Activated T-helper 9 cell treated with anti-CD3 and anti-CD28 coated beads, Interleukin-2, amount 50 U/mL, for 16 hours (primary cell): ENCODE data around the gene RNASE7.

Experiments used
- DNase-seq: peaks from one replicate; pipeline ENCODE4 v3.0.0-alpha.2; 2020; ENCODE audit warnings: low read depth

Gene RNASE7

DNA sequence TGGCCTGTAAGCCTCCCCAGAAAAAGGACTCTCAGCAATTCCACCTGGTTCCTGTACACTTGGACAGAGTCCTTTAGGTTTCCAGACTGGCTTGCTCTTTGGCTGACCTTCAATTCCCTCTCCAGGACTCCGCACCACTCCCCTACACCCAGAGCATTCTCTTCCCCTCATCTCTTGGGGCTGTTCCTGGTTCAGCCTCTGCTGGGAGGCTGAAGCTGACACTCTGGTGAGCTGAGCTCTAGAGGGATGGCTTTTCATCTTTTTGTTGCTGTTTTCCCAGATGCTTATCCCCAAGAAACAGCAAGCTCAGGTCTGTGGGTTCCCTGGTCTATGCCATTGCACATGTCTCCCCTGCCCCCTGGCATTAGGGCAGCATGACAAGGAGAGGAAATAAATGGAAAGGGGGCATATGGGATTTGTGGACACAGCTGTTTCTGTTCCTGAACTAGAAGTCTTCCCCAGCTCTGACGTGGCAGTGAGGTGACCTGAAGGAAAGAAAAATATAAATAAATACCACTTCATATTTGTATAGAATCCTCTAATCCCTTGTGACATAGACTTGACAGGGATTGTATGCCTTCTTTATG is 1.3 kb downstream of the RNASE7 start:
- DNase-seq = no peak

GRCh38 chr14:21043974-21044618 is 1.9 kb downstream of the RNASE7 start:
- no peak for DNase-seq

- no peak for DNase-seq
Measured at GRCh38 chr14:21047378-21047781, 5.2 kb downstream of the RNASE7 start.

- DNase-seq = no peak
Measured at GRCh38 chr14:21048638-21049037, 6.5 kb downstream of the RNASE7 start.

GRCh38 chr14:21049271-21049673 is 7.1 kb downstream of the RNASE7 start:
- no peak for DNase-seq

- DNase-seq = no peak
Measured at GRCh38 chr14:21050597-21050996, 8.4 kb downstream of the RNASE7 start.

- DNase-seq = no peak
Measured at GRCh38 chr14:21053184-21054122, 11.3 kb downstream of the RNASE7 start.

DNA sequence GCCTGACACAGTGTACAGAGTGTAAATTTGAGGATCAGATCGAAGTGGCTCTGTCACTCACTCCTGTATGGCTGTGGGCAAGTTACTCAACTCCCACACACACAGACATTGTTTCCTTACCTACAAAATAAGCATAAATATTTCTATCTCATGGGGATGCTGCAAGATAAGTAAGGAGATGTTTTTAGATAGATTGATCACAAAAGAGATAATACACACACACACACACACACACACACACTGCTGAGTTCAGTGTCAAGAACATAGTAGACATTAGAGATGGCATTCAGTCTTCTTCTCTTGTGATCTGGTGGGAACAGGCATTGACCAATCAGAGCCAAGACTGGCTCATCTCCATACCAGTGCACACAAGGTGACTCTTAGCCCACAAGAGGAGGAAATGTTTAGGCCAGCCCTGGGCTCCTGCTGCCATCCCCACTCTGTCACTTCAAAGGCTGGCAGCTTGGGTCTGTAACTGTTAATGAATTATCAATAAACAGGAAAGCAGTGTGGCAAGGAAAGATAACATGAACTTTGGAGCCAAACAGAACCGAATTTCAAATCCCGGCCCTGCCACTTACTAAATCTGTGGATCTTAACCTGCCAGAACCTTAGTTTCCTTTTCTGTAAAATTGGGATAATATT is 12.1 kb downstream of the RNASE7 start:
- DNase-seq = no peak

GRCh38 chr14:21054768-21055145 is 12.6 kb downstream of the RNASE7 start:
- DNase-seq = no peak

DNA sequence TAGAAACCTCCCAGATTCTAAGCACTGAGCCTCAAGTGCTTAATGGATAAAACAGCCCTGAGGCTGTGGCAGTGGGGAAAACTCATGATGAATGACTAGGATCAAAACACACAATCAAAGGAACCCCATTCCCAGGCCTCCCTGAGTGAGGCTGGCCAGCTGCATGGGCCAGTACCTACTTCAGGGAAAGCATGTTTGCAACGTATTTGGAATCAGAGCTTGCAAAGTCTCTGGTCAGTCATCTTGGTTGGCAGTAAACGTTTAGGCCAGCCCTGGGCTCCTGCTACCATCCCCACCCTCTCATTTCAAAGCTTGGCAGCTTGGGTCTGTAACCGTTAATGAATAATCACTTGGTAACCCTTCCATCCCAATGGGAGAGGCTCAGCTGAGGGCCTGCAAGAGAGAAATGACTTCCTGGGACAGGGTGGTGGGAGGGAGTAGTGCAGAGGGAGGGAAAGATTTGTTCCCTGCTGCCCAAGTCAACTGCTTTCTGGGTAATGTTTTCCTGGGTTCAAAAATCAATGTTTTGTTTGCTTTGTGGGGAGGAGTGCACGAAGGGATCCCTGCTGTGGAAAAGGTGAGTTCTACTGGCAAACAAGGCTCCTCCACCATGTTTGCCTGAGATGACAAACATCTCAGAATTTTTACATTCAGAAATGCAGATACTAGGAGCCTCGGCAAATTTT is 13.4 kb downstream of the RNASE7 start:
- no peak for DNase-seq

DNA sequence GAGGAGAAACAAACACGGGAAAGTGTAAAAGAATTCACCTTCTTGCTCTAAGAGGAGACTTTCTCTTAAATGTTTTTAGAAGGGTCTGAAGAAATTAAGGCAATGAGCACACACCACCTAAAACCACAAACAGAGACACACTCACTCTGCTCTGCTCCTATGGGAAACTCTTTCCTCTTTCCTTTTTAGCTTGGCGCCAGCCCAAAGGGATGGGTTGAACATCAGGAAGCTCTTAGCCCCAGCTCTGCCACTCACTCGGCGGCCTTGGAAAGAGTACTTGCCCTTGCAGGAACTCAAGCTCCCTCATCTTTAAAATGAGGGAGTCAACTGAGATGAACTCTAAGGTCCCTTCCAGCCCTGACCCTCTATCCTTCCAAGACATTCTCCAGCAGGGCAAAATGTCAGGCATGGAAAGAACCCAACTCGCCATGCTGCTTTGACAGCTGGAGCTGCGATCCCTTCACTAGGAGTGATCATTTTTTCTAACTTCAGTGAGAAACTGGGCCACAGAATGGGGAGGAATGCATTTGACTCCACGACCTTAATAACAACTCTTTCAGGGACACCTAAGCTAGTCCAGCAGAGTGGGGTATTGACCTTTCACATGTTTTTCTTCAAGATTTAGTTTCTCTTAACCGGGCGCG is 14.5 kb downstream of the RNASE7 start:
- no peak for DNase-seq

DNA sequence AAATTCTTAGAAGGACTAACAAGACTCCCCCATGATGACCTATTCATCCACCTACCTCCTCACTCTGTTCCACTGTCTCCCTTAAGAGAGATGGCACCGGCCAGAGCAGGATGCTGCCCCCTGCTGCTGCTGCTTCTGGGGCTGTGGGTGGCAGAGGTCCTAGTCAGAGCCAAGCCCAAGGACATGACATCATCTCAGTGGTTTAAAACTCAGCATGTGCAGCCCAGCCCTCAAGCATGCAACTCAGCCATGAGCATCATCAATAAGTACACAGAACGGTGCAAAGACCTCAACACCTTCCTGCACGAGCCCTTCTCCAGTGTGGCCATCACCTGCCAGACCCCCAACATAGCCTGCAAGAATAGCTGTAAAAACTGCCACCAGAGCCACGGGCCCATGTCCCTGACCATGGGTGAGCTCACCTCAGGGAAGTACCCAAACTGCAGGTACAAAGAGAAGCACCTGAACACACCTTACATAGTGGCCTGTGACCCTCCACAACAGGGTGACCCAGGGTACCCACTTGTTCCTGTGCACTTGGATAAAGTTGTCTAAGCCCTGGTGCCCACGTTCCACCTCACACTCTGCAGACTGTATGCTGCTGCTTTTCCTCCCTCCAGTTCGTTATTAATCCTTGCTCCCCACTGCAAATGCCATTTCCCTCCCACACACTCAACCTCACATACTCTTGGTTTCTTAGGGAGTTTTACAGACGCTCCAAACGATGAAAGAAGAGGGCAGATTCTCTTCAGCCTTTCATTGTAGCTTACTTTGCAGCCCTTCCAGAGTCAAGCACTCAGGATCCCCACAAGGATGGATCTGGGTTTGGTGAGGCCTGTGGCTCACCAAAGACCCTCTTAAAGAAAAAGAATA is 15.9 kb downstream of the RNASE7 start, which contains the start of gene RNASE8:
Gene RNASE8, plus strand, starts transcription at position 20 of the 873 bp plus-strand sequence. Its CDS starts 71 bp downstream, at position 91.
- DNase-seq = no peak

DNA sequence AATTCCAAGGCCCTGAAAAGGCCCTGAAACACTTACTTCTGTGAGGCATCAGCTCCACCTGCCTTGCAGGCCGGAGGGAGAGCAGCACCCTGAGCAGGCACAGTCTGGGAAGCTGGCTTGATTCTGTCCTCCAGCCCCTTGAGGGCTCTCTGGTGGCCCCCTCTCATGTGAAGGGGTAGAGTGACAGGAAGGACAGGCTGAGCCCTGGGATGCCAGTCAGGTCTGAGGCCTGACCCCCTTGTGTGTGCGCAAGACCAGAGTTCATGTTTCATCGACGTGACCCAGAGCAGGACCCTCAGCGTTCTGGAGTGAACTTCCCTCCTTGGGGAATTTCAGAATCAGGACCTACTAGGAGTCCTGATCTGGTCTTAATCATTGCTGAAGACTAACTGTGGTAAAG is 16.7 kb downstream of the RNASE7 start:
- DNase-seq = no peak

- no peak for DNase-seq
Measured at GRCh38 chr14:21059842-21060613, 17.9 kb downstream of the RNASE7 start.

GRCh38 chr14:21060614-21061346 is 18.6 kb downstream of the RNASE7 start:
- DNase-seq = no peak

- no peak for DNase-seq
Measured at GRCh38 chr14:21061347-21061668, 19.1 kb downstream of the RNASE7 start.

DNA sequence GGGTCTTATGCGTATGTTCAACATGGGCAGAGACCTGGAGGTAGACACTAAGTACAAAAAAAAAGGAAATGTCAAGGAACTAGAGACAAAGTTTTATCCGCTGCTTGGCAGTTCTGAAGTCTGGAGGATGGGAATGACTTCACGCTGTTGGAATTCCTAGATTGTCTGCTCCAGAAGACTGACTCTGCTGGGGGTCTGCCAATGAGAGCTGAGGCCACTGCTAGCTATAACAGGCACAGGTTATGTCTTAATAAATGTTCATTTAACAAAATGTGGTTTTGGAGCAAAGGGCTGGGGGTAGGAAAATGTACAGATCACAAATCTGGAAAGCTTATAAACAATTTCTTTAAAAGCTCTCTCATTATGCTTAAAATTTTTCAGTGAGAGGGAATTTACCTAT is 21.3 kb downstream of the RNASE7 start:
- DNase-seq = no peak

DNA sequence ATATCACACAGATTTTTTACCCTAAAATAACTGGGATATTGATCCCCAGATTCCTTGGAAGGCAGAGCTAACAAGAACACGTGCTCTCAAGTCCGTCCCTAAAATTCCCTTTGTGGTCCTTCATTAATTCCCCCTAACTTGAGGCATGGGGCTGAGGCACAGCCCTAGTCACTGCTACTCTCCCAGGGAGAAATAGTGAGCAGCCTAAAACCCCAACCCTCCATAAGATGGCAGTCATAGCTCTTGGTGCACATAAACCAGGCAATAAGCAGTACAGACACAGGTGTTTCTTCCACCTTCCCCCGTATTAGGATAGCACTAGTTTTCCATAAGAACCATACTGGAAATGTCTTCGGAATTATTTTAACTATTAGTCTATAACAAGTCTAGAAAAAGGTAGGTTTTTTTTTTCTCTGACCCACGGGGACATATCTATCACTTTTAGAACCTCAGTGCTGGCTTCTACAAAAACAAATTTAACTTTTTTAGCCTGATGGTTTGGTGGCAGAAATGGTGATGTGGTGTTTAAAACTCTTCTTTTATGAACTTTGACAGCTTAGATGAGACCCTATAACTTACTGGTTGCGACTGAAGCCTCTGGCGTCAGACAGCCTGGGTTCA is 24.8 kb downstream of the RNASE7 start:
- DNase-seq = no peak
